HG02938 (cell line): ENCODE measurements around the gene SYCN.

Experiments used
- ATAC-seq: cut with Tn5 transposase; IDR thresholded peaks from one replicate; pipeline ENCODE4 v1.9.1; 2021; ENCODE audit warnings: mild to moderate bottlenecking, moderate library complexity; ENCODE audit not compliant: unreplicated experiment

The SYCN gene

DNA sequence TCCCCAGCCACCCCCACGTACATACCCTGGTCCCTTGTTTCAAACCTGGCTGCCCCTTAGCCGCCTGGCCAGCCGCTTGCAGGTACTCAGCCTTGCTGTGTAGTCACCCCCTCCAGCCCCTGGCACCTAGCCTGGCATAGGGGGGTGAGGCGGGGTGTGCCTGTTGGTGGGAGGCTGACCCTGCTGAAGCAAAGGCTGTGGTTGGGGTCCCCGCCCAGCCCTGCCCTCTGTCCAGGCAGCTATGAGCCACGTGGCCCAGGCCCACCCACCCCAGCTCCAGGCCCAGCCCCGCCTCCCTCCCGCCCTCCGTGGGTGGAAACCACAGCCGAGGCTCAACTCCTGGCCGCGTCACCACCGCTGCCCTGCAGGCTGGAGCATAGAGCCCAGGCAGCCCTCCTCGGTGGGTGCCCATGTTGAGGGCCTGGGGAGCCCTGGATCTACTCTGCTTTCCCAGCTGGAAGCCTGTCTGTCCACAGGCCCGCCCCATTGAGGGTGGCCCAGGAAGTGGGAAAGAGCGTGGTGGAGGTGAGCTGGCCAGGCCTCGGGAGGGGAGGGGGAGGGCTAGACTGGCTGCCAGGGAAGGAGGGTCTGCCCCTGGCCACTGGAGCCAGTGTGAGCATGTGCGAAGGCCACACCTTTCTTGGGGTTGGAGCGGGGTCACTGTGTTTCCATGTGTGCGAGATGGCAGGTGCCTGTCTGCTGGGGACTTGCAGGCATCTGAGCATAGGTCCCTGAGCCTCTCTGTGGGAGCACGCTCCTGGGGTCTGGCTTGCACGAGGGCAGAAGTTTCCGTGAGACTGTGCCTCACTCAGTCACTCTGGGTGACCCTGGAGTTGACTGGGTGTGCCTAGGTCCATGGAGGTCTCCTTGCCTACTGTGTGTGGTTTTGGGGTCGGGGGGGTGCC lies 47.5 kb downstream of the SYCN start:
- no peak for ATAC-seq

DNA sequence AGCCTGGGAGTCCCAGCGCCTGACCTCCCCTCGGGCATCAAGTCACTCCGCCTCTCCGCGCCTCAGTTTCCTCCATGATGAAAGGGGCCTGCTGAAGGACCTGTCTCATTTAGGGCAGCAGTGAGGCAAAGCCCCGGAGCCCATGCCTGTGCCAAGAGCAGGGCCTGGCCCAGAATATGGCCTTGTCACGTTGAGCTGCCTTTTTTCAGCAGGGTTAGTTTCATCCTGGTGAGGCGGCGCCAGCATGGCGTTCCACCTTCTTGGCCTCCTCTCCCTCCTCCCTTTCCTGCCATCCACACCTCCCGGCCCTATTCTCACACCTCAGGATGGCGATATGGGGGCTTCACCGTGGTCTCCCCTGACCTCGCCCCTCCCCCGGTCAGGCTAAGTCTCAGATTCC lies 48.3 kb downstream of the SYCN start:
- ATAC-seq: no peak

DNA sequence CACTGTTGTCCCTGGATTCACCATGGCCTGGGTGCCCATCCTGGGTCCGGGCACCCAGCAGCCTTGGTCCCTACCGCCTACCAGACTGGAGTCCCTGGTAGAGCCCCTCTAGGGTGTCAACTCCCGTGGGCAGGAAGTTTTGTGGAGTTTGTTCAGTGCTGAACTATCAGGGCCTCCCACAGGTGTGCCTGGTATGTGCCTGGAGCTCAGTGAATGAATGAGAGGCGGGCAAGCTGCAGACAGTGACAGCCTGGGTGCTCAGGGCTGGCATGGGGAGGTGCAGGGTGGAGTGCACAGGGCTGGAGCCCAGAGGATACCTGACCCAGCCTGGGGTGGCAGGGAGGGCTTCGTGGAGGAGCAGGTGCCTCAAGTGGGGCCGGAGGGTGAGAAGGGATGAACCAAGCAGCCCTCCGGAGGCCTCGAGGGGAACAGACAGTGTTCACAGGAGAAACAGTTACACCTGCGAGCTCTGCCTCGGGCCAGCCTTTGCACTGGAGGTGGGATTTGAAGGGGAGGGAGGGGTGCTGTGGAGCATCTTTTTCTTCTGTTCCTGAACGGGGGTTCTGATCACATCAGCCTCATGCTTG lies 48.9 kb downstream of the SYCN start:
- ATAC-seq: no peak

DNA sequence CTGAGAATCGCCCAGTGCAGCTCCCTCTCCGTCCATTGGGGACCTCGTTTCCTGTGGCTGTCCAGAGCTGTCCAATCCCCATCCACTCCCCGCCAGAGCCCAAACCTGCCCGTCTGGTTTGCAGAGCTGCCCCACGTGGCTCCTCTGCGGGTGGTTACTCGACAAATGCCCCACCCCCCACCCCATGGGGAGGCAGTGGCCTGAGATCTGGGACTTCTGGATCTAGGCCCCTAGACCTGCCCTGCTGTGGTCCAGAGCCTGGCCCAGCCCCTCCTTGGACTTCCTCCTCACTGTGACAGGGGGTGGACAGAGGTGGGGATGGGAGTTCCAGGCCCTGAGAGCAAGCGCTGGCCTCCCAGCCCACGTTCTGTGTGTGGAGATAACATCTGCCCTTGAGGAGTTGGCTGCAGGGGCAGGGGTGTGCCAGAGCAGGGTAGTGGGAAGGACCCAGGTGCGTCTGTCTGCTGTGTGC lies 49.4 kb downstream of the SYCN start:
- ATAC-seq: no peak

DNA sequence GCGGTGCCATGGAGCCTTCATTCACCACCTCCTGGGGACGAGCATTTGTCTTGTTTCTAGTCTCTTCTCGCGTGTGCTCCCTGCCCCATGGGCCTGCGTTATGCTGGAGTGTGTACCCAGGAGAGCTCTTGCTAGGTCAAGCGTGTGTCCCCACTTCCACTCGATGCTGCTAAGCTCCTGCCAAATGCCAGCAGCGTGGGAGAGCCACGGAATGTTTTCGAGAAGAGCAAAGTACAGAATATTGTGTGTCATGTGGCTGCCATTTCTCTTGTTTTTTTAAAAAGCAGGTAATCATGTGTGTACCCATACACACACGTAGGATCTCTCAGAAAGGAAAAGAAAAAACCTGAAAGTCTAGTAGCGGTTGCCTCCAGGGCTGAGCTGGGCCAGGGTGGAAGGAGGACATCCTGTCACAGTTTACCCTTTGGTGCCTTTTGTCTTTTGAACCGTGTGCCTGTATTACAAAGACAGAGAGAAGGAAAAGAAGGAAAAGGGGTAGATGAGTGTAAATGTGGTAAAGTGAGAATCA lies 49.9 kb downstream of the SYCN start:
- no peak for ATAC-seq
